CD4-positive, alpha-beta T cell treated with Interleukin-1 beta for 1 hour (primary cell): Measurements from ENCODE around the gene TMEM120B.
"Not testable (repeated sequence)": the region's sequence is repeated elsewhere in the genome, so short reads cannot be mapped to it uniquely, and the experiment has no call there.

Experiments used
- DNase-seq, 2 donors: peaks; one replicate each; pipeline ENCODE4 v3.0.0-alpha.2; 2020 to 2022

The TMEM120B gene

DNA sequence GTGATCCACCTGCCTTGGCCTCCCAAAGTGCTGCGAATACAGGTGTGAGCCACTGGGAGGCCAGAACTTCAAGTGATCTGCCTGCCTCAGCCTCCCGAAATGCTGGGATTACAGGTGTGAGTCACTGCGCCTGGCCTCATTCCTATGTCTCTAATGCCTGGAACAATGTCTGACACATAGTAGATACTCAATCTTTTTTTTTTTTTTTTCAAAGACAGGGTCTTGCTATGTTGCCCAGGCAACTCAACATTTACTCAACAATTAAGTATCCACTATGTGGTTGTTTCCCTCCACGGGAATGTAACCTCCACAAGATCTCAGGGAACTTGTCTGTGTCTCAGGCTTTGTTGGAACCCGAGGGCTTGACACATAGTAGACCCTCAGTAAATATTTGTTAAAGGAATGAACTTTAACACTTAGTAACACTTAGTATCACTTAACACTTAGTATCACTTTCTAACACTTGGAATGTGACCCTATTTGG lies 3.0 kb upstream of the TMEM120B start:
- DNase-seq = no peak

- peak; percentile 34 to 39 for DNase-seq
These were observed 977 bp upstream of the TMEM120B start for GRCh38 chr12:121711361-121712189.

GRCh38 chr12:121712190-121712460 lies 427 bp upstream of the TMEM120B start:
- DNase-seq = peak in 1 of 2 donors; percentile 31

GRCh38 chr12:121713257-121713777 lies 765 bp downstream of the TMEM120B start:
- no peak for DNase-seq

DNA sequence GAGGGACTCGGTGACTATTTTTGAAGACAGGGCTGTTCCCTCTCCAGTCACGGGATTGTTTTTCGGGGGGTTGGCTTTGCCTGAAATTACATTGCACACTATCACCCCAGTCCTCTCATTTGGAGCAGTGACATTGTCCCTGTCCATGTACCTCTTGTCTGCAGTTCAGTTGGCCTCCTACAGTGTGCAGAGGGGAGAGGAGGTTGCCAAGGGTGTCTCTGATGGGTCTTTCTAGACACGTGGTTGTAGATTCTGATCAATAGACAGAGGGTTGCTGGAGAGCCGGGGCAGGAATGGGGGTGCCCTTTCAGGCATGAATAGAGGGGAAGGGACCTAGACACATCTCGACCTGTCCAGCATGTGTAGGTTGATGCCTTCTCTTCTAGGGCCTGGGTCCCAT lies 1.2 kb downstream of the TMEM120B start:
- no peak for DNase-seq

DNA sequence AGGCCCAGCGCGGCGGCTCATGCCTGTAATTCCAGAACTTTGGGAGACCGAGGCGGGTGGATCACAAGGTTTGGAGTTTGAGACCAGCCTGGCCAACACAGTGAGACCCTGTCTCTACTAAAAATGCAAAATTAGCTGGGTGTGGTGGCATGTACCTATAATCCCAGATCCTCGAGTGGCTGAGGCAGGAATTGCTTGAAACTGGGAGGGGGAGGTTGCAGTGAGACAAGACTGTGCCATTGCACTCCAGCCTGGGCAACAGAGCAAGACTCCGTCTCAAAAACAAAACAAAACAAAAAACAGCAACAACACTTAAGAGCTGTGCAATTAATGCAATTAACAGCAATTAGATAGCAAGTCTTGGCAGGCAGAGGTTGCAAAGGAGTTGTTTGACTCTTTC lies 2.5 kb downstream of the TMEM120B start:
- DNase-seq = not testable (repeated sequence)

GRCh38 chr12:121715862-121716435 lies 3.4 kb downstream of the TMEM120B start:
- DNase-seq = no peak

DNA sequence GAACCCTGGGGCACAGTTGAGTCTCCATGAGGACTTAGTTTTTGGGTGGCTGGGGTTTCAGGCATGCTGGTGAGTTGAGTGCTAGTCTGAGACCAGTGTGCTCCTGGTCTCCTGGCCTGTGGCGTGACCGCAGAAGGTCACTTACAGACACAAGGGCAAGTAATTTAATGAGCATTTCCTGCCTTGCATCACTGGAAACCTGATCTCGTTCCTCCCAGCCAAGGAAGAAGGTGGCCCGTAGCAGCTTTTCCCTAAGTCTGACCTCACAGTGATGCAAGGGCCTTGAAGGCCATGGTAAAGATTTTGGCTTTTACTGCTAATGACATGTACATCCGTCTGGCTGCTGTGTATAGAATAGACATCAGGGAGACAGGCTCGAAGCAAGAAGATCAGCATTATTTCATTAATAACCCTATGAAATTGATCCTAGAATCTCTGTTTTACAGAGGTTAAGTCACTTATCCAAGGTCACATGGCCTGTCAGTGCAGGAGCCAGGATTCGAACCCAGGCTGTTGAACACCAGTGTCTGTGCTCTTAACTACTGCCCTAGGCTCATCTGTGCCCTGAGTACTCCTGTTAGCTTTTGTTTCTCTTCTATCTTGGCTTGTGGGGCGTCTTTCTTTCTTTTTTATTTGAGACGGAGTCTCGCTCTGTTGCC lies 4.6 kb downstream of the TMEM120B start:
- DNase-seq = no peak

GRCh38 chr12:121718653-121719239 lies 6.2 kb downstream of the TMEM120B start:
- DNase-seq = no peak

DNA sequence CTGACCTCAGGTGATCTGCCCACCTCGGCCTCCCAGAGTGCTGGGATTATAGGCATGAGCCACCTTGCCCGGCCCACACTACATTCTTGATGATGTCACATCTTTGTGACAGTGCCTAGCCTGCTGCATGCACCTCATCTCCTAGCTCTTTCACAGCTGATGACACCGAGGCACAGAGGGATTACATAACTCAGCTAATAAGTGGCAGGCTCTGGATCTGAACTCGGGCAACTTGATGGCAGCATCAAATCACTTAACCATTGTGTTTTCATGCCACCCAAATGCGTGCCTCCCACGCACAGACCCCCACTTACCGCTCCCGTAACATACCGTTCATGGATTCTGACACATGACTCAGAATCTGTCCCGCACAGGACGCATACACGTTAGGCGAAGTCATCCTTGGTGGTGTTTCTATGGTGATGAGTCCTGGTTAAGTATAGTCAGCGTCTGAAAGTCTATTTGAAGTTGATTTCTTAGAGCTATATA lies 7.4 kb downstream of the TMEM120B start:
- no peak for DNase-seq

GRCh38 chr12:121720762-121721161 lies 8.2 kb downstream of the TMEM120B start:
- DNase-seq = no peak

- DNase-seq = no peak
These were observed 10.0 kb downstream of the TMEM120B start for GRCh38 chr12:121722511-121722910.

DNA sequence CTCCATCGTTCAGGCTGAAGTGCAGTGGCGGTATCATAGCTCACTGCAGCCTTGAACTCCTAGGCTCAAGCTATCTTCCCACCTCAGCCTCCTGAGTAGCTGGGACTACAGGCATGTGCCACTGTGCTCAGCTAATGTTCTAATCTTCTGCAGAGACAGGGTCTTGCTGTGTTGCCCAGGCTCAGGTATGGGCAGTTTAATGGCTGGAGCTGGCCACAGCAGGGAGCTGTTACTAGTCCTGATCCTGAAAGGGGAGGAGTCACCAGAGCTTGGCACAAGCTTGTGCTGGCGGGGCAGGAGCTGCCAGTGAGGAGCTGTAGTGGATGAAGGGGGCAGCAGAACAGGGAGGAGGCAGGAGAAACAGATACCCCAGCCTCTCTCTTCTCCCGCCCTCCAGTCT lies 10.6 kb downstream of the TMEM120B start:
- no peak for DNase-seq

DNA sequence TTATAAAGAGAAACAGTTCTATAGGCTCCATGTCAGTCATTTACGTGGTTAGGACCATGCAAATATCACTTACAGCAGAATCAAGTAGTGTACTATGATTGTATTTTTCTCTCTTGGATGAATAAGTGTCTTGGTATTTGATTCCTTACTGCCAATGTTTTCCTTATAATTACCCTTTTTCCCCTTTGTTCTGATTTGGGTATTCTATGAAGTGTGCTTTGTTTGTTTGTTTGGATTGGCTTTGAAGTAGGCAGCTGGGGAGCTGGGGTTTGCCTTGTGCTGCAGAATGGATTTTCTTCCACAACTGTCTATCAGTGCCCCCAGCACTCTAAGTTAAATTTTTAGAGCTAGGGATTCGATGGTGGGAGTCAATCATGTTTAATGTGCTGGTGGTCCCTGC lies 12.4 kb downstream of the TMEM120B start:
- no peak for DNase-seq

GRCh38 chr12:121725423-121725822 lies 12.9 kb downstream of the TMEM120B start:
- DNase-seq = no peak

- no peak for DNase-seq
These were observed 16.5 kb downstream of the TMEM120B start for GRCh38 chr12:121729021-121729420.

GRCh38 chr12:121731473-121731872 lies 18.9 kb downstream of the TMEM120B start:
- DNase-seq = no peak

DNA sequence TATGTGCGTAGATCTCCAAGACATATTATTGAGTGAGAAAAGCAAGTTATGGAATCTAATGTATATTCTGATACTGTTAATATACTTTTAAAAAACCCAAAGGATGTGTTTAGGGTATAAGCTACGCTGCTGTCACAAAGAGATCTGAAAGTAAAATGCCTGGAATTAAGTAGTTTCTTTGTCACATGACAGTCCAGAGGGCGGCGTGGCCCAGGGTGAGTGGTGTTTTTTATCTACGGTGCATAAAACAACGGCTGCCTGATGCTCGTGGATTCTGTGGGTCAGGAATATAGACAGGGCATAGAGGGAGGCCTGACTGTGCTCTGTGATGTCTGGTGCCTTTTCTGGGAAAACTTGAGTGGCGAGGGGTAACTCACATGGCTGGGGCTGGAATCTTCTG lies 21.3 kb downstream of the TMEM120B start:
- DNase-seq = no peak

DNA sequence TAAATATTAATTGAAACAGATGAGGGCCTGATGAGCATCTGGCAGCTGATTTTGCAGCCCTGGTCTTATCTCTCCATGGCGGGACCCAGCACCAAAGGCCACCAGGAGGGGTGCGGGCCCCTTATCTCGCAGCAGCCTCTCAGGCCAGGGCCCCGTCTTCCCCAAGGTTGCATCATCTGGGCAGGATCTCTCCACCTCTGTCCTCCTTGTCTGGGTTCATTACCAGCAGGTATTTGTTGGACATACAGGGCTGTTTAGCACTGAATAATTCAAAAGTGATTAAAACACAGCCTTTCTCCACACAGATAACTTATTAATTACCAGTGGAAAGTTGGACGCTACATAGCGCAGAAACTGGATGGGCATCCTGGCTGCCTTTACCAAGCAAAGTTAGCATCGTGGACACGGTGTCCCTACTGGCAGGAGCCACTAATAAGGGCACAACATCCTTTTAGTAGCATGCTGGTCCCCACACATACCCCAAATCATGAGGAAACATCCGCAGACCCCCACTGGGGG lies 25.8 kb downstream of the TMEM120B start:
- no peak for DNase-seq

DNA sequence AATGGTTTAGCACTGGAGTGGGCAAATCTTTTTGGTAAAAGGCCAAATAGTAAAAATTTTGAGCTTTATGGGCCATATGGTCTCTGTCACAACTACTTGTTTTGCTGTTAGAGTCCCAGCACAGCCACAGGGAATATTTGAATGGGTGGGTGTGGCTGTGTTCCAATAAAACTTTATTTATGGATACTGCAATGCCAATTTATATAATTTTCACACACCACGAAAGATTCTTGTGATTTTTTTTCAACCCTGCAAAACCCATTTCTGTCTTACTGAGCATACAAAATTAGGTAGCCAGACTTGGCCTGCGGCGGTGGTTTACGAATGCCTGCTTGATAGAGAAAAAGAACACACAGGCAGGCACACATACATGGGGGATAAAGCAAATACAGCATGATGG lies 28.3 kb downstream of the TMEM120B start:
- DNase-seq = no peak

GRCh38 chr12:121741743-121742142 lies 29.2 kb downstream of the TMEM120B start:
- no peak for DNase-seq

- DNase-seq = not testable (repeated sequence)
These were observed 33.0 kb downstream of the TMEM120B start for GRCh38 chr12:121745545-121745944.

GRCh38 chr12:121748218-121748570 lies 35.6 kb downstream of the TMEM120B start:
- DNase-seq = no peak
